DMS153 (cell line): Measurements from ENCODE around the gene JPH2.
"Not testable (repeated sequence)": the region's sequence is repeated elsewhere in the genome, so short reads cannot be mapped to it uniquely, and the experiment has no call there.

Source experiments
- DNase-seq: peaks from one replicate; lab custom pipeline; 2025; lab: John Stamatoyannopoulos, UW

Gene JPH2

DNA sequence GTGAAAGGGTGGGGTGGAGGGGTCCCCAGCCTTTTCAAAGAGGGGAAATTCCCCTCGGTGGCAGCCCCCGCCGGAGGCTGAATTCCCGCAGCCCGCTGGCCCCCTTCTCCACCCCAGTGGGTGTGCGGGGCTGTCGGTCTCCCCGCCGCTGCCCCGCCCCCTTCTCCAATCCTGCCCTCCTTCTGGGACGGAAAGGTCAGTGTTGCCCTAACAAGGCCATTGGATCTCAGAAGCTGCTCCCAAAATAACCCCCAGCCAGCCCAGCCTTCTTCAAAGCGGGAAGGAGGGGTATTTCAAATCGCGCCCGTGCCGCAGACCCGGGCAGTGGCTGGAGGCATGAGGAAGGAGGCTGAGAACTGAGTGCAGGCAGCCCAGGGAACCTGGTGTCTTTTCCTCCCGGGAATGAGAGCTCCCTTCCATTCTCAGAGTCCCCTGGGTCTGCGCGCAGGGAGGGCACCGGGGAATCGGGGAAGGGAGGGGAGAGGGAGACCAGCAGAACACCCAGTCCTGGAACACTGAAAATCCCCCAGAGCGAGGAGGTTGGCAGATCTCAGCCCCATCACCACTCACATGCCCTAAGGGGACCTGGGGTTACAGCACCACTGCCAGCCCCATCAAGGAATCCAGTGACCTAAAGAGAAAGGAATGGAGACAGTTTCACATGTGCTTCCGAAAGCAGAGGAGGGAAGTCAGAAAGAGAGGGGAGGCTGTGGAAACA lies at the start of gene JPH2:
JPH2 (minus strand) TSS at position 135 of the 718 bp plus-strand sequence. CDS start 483 bp downstream, outside the sequence.
- no peak for DNase-seq

DNA sequence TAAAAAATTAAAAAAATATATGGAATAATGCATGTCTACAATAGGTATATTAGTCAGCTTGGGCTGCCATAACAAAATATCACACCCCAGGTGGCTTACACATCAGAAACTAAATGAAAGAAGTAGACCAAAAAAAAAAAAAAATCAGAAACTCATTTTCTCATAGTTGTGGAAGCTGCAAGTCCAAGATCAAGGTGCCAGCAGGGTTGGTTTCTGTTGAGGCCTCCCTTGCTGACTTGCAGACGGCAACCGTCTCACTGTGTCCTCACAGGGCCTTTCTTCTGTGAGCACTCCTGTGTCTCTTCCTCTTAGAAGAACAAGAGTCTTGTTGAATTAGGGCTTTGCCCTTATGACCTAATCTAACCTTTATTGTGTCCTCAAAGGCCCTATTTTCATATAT lies 48.7 kb upstream of the JPH2 start:
- no peak for DNase-seq

DNA sequence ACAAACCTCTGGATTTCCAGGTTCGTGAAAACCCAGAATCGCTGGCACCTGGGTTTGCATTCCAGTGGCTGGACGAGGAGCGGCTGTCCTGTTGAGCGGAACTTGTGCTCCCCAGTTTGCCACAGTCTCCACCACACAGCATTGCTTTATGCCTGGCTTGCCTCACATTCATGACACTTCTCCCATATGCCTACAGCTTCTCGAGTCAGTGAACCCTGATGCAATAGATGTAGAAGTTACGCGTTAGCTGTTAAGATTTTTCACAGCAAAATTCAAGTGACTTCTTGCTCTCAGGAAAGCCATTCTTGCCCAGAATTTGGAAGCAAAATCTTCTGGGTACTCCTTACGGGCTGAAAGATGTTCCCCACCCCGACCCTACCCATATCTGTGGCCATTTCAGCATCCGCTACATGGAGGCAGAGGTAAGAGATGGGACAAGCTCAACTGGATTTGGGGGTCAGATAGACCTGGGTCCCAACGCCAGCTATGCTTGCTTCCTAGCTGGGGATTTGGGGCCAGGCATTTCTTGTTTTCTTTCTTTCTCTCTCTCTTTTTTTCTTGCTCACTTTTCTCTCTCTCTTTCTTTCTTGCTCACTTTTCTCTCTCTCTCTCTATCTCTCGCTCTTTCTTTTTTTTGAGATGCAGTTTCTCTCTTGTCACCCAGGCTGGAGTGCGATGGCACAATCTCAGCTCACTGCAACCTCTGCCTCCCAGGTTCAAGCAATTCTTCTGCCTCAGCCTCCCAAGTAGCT lies 47.8 kb upstream of the JPH2 start:
- DNase-seq, result no peak

DNA sequence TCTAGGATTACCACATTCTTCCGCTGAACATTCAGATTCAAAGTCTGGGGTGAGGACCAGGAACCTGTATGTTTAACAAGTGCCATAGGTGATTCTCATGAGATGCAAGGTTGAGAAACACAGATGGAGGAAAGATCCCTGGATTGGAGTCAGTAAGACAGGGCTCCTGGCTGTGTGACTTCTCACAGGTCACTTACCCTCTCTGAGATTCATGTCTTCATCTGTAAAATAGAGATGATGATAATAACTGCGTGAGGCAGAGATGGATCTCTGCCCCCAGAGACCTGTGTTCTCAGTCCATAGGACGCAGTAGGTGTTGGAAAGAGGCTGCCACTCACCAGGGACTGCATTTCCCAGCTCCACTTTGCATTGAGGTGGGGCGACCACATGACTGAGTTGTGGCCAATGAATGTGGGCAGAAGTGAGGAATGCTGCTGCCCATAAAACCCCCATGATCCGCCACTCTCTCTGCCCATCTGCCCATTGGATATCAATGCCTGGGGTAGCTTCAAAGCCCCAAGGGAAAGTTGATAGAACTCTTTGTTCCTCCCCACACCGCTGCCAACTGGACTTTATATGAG lies 46.5 kb upstream of the JPH2 start:
- DNase-seq, result no peak

DNA sequence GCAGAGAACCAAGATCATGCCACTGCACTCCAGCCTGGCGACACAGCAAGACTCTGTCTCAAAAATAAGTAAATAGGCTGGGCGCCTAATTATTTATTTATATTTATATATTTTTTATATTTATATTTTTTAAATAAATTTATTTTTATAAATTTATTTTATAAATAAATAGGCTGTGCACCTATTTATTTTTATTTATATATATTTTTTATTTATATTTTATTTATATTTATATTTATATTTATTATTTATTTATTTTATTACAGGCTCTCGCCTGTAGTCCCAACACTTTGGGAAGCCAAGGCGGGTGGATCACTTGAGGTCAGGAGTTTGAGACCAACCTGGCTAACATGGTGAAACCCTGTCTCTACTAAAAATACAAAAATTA lies 45.5 kb upstream of the JPH2 start:
- not testable (repeated sequence) for DNase-seq

DNA sequence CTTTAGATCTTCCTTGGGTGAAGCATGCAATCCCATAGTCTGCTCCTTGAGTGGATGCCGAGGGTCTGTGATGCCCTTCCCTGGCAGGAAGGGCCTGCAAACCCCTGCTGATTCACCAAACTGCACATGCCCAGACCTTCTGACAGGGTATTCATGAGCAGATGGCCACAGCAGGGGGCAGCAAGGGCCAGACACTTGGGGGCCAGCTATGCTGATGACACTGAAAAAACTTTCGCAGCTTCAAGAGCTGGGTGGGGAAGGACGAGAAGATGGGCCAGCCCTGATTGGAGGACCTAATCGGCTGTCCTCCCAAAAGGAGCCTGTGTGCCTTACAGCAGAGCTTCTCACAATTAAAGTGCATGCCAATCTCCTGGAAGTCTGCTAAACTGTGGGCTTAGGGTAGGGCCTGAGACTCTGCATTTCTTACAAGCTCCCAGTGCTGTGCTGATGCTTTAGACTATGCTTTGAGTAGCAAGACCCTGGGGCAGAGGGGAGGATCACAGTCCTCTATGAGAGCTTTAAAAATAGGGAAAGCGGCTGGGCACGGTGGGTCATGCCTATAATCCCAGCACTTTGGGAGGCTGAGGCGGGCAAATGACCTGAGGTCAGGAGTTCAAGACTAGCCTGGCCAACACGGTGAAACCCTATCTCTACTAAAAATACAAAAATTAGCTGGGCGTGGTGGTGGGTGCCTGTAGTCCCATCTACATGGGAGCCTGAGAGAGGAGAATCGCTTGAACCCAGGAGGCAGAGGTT lies 44.9 kb upstream of the JPH2 start:
- DNase-seq, result no peak

DNA sequence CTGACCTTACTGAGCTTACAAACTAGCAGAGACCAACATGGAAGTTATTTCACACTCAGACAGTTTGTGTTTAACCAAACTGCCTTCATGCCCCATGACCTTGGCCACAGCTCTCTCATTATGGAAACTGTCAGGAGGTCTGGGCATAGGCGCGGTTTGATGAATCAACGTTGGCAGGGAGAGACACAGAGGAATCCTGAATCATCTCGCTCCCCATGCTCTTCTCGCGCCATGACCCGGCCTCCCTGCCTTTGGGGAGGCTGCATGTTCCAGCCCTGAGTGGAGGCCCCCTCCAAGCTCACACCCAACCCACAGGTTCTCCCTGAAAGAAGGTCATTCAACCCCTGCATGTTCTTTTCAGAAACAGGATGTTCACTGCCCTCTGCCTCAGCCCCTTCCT lies 44.2 kb upstream of the JPH2 start:
- no peak for DNase-seq

DNA sequence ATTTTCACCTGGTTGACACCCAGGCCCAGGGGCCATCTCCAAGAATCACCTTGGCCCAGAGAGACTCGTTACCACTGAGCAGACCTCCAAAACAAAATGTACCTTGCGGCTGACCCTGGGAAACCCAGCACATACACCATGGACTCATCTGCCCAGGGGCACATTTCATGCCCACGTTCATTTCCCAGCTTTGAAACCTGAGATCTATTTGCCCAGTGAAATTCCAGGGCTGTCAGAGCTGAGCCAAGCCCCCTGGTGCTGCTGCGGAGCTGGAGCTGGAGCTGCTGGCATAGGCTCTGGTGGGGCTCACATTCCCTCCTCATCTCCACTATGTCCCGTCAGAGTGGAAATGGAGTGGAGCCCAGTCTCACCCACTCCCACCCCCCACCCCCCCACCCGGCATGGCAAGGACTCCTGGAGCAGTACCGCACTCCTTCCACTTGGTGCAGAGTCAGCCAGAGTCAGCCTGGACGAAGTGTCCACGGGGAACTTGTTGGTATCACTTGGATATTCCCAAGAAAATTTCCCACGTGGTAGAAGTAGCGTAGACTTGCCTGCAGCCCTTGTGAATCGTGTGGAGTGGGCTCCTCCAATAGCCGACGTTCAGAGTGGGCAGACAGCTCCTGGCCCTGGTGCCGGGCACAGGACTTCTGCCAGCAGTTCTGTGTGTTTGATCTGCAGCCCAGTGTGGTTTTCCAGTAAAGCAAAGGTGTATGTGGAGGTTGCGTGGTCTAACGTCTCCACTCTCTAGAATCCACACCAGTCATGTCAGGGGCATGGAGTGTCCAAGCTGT lies 41.7 kb upstream of the JPH2 start:
- DNase-seq, result no peak

DNA sequence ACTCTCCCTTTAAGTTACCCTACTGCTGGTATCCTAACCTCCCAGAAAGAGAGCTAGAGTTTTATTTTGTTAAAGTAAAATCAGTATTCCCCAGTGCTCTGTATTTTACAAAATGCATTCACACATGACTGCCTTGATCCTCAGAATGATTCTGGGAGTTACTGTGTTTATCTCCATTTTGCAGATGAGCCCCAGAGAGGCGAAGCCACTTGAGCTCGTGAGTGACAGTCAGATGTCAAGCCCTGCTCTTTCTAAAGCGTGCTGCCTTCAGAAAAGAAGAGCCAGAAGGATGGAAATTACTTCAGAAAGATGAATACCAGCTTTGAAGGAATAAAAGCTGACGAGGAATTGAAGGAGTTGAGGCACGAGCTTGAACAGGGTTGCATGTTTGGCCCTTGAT lies 37.6 kb upstream of the JPH2 start:
- no peak for DNase-seq

DNA sequence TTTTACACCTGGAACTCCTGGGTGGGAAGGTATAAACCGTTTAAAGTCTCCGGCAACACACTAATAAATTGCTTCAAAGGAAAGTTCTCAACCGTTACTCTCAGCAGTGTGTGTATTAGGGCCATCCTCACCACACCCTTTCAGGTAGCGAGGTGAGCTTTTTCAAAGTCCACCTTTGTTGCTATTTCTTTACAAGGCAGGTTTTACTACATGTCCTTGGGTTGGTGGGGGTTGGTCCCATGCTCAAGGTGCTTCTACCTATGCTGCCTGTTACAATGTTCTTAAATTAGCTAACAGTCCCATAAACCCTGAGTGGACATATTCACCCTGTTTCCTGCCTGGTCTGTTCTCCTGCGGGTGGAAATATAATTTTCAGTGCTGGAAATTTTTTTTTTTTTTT lies 36.7 kb upstream of the JPH2 start:
- no peak for DNase-seq

DNA sequence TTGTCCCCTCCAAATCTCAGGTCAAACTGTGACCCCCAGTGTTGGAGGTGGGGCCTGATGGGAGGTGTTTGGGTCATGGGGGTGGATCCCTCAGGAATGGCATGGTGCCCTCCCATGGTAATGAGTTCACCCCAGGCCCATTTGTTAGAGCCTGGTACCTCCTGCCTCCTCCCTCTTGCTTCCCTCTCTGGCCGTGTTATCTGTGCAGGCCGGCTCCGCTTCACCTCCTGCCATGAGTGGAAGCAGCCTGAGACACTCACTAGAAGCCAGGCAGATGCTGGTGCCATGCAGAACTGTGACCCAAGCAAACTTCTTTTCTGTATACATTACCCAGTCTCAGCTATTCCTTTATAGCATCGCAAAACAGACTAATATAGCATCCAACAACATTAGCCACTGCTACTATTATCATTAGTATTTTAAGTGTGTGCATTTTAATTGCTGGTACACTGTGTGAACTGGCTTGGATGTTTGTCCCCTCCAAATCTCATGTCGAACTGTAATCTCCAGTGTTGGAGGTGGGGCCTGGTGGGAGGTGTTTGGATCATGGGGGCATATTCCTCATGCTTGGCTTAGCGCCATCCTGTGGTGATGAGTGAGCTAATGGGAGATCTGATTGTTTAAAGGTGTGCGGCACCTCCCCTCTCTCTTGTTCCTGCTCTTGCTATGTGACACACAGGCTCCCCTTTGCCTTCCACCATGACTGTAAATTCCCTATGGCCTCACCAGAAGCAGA lies 35.8 kb upstream of the JPH2 start:
- no peak for DNase-seq

DNA sequence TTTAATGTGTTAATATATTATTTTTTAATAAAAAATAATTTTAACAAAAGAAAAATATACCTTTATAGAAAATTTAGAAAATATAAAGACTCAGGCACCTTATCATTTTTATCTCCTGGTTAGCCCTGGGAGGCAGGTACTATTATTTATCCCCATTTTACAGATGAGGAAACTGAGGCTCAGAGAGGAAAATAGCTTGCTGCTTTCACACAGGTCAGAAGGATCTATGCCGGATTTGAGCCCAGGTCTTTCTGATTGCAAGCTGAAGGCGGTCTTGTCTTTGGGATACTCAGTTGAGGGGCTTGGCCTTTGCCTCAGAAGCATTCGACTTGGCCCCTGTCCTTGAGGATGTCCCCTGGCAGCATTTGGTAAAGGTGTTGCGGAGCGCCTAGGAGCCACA lies 35.0 kb upstream of the JPH2 start:
- DNase-seq, result no peak

DNA sequence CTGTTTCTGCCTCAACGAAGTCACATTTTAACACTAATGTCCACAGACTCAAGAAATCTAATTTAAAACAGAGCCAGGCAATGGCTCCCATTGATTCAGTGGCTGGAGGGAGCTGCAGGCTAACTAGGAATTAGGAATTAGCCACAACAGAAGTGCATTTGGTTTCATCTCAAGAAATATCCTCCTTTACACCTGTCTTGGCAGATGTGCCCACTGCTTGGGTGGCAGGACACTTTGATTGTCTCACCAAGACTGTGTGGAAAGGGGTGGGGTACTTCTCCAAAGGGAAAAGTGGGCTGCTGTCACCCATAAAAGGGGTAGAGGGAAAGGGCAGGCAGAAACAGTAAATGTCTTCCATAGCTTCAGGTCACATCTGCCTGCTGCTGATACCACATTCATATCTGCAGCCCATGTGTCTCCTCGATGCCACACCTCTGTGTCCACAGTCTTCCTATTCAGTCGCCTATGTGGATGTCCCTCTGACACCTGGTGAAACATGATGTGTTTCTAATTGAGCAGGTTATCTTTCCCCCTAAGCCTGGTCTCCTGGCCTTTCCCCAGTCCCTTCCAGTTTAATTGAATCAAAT lies 34.5 kb upstream of the JPH2 start:
- no peak for DNase-seq

DNA sequence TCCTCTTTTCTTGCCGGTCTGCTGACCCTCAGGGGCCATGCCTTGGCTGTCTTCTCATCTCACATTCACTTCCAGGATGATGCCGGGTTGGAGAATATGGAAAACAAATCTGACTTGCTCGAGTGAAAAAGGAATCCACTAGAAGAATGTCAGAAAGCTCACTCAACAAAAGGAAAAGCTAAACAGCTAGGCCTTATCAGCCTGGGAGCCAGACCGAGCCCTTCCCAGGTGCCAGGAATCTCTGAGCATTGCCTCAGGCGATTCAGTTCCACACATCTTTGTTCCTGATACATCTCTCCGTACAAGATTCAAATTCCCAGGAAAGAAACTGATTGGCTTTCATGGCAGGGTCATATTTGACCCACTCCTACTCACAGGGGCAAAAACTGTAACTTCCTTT lies 32.8 kb upstream of the JPH2 start:
- DNase-seq, result no peak

DNA sequence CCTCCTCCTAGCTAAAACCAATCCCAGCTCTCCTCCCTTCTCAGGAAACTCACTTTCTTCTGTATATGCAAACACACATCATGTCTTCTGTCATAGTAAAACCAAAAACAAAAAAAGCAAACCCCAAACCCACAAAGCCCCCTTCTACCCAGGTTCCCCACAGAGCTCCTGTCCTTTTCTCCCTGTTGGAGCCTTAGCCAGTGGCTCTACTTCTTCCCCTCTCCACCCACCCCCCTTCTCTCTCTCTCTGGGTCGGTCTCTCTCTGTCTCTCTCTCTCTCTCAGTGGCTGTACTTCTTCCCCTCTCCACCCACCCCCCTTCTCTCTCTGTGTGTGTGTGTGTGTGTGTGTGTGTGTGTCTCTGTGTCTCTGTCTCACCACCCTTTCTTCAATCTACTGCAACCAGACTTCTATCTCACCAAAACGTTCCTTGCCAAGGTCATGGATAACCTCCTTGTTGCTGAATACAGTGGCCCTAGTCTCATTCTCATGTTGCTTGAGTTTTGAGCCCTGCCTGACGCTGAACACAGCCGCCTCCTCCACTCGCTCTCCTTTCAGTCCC lies 32.3 kb upstream of the JPH2 start:
- no peak for DNase-seq

DNA sequence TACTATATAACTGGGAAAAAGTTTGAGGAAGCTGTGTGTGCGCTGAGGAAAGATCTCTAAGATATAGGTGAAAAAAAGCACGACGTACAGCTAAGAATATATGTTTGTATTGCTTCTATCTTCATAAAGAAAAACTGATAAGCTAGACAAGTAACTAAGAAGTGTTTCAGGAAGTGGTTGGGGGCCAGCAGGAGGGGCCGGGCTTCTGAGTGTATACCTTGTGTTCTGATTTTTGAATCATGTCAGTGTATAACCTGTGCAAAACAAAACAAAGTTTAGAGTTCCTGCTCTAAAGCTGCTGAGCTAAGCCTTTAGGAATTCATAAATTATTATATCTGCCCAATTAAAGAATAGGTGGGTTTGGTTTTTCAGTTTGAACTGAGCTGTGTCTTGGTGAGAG lies 31.5 kb upstream of the JPH2 start:
- no peak for DNase-seq

DNA sequence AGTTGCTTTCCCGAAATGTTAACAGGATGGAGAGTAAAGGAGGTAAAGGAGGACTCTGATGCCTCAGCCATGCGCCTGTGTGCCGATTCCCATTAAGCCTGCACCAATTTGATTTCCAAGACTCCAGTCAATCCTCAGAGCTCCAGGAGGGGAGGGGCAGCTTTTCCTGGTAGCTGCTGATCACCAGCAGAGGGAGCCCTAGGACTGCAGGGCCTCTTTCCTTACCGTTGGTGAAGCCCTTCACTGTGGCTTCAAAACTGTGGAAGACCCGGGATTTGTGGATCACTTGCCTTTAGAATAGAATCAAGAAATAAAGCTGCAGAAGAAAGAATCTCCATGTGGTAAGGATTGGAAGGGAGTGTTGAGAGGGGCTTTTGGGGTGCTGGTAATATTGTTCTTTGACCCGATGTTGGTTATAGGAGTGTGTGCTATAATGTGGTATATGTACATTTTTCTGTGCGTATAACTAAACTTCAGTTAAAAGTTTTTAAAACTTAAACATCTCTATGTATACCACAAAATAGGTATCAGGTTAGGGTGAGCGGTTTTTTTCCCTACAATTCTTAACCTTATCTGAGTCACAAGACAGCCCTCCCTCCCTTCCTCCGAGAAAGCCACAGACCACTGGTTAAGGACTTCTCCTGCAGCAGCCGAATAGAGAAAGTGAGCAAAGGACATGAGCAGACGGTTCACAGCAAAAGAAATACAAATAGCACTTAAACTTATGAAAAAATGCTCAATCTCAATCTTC lies 30.5 kb upstream of the JPH2 start:
- peak; percentile 44 for DNase-seq

DNA sequence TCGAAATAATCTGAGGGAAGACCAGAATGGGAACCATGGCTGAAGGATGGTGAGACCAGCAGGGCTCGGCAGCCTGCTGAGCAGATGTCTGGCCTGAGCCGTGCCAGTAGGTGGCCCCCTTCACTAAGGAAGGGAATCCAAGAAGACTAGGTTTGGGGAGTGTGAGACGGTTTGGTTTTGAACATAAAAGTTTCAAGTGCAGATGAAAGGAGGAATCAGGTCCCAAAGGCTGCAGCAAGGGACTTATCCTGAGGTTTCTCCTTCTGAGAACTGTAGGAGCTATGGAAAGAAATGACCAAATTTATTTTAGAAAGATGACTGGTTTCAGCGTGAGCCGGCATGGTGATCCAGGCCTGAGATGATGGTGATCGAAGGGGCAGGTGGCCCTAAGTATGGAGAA lies 28.1 kb upstream of the JPH2 start:
- DNase-seq, result no peak

DNA sequence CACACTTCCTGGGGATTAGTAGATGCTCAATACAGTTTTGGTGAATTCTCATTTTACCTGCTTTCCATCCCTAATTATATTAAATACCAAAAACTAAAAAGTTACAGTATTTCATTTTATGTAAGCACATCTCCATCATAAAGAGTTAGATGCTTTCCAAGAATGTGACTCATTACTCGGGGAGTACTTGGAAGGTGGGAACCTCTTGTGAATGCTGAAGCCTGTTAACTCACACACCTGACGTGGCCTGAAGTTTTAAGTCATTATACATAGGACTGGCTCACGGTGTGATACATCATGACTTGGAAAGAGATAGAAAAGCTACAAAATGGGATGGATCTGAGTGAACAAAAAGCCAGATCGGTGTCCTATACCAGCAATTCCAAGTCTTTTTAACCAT lies 25.8 kb upstream of the JPH2 start:
- DNase-seq, result no peak
